NB4 (cell line): Measurements from ENCODE around the gene SUGP2.
A peak's percentile ranks its signal among the peaks of the same experiment; 100 is the strongest.
"Not testable (repeated sequence)": the region's sequence is repeated elsewhere in the genome, so short reads cannot be mapped to it uniquely, and the experiment has no call there.

Experiments used
- DNase-seq: peaks from one replicate; pipeline ENCODE4 v3.0.0; 2010; ENCODE audit warnings: low read depth
- H3K4me3 ChIP-seq: one replicate; pipeline ENCODE4 v1.5.1; 2011; ENCODE audit warnings: mild to moderate bottlenecking, low read depth, low read length, moderate library complexity
- CTCF ChIP-seq: IDR thresholded peaks from one replicate; pipeline ENCODE4 v1.5.1; 2012; ENCODE audit warnings: low read depth, low read length
- MAX ChIP-seq: IDR thresholded peaks from 2 replicates; pipeline ENCODE4 v1.6.1; 2011; ENCODE audit warnings: low read depth, low read length
- MYC ChIP-seq: IDR thresholded peaks from 2 replicates; pipeline ENCODE4 v1.6.1; 2011; ENCODE audit warnings: low read depth, low read length
- POLR2A ChIP-seq: IDR thresholded peaks from 2 replicates; pipeline ENCODE4 v1.6.1; 2011; ENCODE audit warnings: mild to moderate bottlenecking; ENCODE audit not compliant: insufficient read length; ENCODE audit errors: extremely low read depth

Gene SUGP2

GRCh38 chr19:18960370-18960769, 72.9 kb downstream of the SUGP2 start:
- TF ChIP-seq POLR2A: no peak
- no peak for TF ChIP-seq MYC
- TF ChIP-seq CTCF: no peak
- no peak overlapping the region for H3K4me3 ChIP-seq
- no peak for DNase-seq

GRCh38 chr19:18955042-18955441, 78.3 kb downstream of the SUGP2 start:
- no peak for TF ChIP-seq POLR2A
- no peak for TF ChIP-seq MAX
- TF ChIP-seq MYC: no peak
- no peak for TF ChIP-seq CTCF
- no peak overlapping the region for H3K4me3 ChIP-seq
- DNase-seq: no peak

- DNase-seq: no peak
- H3K4me3 ChIP-seq: no peak overlapping the region
- no peak for TF ChIP-seq CTCF
- TF ChIP-seq POLR2A: no peak
- TF ChIP-seq MYC: no peak
- TF ChIP-seq MAX: no peak
Observed at GRCh38 chr19:18954094-18954493, 79.2 kb downstream of the SUGP2 start.

- H3K4me3 ChIP-seq: not testable (repeated sequence)
Observed at GRCh38 chr19:18952364-18953003, 80.8 kb downstream of the SUGP2 start.

GRCh38 chr19:18951721-18952281, 81.5 kb downstream of the SUGP2 start:
- DNase-seq: peak; percentile 65
- TF ChIP-seq MAX (no peak), POLR2A (no peak), CTCF (no peak), MYC (no peak)
- H3K4me3 ChIP-seq: no peak overlapping the region

More at GRCh38 chr19:18952364-18953003, 80.8 kb downstream of the SUGP2 start:
- not testable (repeated sequence) for DNase-seq

- TF ChIP-seq MAX (no peak), POLR2A (no peak), CTCF (no peak), MYC (no peak)
- no peak for DNase-seq
- H3K4me3 ChIP-seq: no peak overlapping the region
Observed at GRCh38 chr19:18949858-18950257, 83.5 kb downstream of the SUGP2 start.
